ENCODE measurements around the gene EFL1.

EFL1 gene

DNA sequence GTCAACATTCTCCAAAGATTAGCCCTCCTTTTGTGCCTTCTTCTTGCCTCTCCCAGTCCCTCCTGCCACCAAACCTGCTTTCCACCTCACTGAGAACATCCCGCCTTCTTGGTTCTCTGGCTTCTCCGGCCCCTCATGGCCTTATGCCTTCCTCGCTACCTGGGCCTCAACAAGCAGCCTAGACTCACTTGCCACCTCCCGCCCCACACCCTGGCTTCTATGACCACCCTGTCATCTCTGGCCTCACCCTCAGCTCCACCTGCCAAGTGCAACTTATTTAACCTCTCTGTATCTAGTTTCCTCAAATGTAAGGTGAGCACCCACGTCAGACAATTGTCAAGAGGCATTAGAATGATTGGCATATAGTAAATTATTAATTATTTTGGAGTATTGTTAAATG, 147.9 kb downstream of the EFL1 start:
- DNase-seq, result no peak

DNA sequence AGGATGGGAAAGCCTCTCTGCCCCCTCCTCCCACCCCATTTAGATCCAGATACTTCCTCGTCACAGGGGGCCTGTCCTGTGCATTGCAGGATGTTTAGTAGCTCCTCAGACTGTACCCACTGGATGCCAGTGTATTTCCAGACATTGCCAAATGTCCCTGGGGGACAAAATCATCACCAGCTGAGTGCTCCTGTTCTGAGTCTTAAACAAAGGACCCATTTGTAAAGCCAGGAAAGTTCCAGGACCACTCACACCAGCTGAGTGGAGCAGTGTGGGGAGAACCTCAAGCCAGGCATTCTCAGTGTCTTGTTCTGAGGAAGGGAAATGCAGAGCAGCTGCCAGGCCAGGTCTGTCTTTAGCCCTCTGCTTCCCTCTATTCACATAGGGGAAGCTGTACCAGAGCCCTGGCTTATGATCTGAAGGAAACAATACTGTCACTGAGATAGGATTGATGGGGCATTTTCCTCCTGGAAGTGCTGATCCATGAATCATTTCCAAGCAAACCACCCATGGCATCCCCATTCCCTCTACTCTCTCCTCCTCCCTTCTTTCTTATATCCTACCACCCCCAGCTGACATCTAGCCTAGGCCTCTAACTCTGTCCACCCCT, 149.3 kb downstream of the EFL1 start:
- no peak for DNase-seq

DNA sequence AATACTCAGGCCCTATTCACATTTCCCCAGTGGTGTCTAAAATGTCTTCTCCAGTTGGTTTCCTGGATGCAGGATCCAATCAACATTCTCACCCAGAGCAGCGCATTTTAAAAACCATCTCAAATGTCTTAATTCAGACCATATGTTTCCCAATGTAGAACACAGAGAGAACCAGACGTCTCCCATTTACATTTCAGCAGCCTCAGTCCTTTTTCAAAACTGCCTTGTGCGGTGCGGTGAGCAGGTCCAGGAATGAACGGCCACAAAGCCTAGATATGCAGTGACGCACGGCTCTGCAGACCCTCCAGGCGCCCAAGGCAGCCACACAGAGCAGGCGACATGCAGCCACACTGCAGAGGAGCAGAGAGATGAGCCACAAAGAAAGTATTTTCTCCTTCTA, 150.6 kb downstream of the EFL1 start:
- no peak for DNase-seq

DNA sequence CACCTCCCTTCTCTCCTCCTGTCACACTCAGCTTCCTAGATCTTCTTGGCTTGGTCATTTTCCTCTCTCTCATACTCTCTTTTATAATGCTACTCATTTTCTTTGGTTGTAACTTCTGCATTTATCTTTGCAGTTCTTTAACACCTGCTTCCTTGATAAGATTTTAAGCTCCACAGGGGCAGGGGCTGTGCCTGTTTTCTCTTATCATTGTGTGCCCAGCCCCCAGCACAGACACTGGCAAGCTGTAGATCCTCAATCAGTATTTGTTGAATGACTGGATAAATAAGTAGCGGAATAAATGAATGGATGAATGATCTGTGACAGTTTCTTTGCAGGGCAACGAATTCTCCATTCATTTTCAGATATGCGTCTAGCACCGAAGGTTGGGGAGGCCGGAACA, 152.4 kb downstream of the EFL1 start:
- DNase-seq, result no peak

DNA sequence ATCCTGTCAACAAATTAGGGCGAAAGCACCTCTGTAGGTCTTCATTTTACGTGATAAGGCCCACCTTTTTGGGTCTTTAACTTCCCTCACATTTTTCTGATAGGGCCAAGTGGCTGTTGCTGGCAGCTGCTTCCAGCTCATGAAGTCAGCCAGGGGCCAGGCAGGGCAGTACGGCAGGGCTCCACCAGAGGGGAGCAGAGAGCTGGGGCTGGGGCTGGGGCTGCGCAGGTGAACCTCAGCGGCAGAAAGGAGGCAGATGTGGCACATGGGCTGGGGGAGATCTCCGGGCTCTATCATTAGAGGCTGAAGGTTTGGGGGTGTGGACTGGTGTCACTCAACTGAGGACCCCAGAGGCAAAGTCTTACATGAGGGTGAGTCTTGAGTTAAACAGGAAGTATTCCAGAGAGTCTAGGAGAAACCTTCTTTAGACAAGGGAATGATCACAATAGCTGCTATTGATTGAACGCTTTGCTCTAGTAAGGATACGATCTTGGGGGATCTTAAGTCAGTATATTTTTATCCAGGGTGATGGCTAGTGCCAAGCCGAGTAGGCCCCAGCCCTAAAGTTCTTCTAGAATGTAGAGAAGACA, 153.9 kb downstream of the EFL1 start:
- DNase-seq, result peak; percentile 12

DNA sequence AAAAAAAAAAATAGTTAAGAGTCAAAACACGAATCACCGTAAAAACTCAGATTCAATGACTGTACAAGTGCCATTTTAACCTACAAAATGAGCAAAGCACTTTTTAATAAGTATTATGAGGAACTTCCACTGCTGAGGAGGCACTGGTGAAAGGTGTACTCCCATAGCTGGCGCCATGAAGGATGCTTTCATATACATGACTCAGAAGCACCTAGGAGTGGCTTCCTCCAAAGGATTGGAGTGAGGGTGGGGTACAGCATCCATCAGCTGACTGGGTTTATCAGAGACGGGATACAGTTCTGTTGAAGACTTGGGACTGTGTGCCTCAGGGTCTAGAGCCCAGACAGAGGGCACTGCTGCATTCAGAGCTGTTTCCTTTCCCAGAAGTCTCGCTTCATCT, 155.9 kb downstream of the EFL1 start:
- no peak for DNase-seq

DNA sequence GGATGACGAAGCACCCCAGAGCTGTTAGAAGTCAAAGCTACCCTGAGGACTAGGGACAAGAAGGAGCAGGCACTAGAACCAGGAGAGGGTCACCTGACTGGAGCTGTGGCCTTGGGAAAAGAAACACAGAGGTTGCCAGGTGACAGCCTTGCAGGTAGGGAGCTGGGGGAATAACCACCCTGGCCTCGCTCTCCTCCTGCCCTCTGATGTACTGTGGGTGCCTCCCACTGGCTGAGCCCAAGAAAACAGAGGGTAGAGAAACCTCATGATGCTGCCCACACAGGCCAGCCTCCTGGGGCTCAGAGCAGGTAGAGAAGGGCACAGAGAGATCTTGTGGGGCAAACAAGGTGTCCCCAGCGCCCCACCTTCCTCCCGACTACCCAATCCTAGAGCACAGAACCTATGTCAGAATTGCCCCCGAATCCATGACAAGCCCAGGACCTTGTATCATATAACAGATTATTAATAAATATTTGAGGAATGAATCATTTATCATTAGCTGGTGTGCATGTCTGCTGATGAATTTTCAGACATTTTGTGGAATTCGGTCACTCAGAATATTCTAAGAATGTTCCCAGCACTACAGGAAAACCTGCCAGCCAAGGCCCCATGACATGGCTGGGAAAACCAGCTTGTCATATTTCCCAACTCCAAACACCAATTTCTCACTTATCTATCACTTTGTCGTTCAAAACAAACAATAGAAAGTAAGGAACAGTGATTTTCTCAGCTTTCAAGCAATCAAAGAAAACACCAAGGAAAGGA, 156.9 kb downstream of the EFL1 start:
- no peak for DNase-seq

DNA sequence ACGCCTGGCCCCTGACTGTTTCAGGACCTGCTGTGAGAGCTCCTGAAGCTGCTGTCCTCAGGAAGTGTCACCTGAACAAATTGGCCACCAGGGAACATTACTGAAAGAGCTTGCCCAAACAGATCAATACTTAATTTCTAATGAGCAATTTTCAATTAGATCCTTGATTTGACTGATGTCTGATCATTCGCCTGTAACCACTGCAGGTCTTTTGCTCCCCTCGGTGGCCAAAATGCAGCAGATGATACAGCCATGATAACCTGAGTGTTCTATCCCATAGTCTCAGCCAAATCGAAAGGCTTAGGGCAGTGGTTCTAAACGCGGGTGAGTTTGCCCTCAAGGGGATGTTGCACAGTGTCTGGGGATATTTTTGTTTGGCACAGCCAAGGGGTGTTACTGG, 159.1 kb downstream of the EFL1 start:
- no peak for DNase-seq

DNA sequence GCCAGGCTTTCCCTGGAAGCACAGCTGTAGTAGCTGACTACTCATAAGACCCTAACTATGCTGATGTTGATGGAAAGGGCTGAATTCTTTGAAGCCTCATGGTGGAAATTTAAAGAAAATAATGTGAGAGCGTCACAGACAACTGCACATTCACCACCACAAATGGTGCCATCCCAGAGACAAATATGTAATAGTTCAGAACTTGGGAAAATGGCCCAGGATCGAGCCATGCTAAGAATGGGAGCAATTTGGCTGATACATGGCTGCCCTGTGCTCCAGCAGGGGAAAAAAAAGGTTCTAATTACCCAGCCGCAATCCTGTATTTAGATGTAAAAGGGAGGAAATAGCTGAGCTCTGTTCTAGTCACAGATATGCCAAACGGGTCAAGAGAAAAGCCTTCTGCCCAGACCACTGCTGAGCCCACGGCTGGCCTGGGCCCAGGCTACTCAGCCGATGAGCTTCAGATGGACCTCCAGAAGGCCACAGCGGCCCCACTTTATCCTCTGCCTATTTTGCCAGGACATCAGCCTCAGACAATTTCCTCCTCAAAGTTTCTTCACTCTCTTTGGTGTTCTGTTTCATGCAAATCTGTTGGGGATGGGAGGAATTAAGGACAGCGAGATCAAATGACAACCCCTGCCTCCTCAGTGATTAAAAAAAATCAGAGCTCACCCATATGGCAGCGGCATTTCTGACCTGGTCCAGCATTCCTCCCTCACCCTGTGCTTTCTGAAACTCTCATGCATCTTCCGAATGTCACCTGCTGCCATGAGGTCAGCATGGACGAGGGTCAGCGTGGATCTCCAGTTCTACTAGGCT, 162.2 kb downstream of the EFL1 start:
- DNase-seq, result peak; percentile 53

DNA sequence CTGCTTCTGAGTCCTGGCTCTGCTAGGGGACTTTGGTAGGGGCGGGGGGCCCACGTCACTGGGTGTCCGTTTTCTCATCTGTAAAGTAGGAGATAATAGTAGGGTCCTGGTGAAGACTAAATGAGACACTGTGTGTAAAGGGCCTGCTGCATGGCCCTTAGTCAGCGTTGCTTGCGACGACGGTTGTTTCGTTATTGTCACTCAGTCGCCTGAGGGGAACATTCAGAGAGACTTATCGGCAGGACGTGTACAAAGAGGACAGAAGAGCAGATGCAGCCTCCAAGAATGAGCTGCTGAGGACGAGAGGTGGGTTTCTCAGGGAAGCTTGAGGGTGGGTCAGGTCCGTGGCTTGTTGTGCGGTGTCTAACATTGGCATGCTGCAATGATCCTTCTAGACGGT, 163.9 kb downstream of the EFL1 start:
- DNase-seq, result no peak

DNA sequence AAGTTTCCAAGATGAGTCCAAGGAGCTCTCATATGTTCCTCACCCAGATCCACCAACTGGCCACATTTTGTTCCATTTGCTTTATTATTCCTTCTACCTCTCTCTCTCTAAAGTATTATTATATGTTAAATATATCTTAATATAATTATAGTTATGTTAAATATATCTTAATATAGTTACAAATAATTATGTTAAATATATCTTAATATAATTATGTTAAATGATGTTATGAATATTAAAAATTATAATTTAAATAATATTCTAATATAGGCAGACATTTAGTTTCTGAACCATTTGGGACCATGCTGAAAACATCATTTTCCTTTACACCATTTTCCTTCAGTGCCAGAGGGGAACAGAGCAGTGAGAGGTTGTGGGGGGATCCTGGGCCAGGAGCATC, 166.7 kb downstream of the EFL1 start:
- DNase-seq, result no peak

DNA sequence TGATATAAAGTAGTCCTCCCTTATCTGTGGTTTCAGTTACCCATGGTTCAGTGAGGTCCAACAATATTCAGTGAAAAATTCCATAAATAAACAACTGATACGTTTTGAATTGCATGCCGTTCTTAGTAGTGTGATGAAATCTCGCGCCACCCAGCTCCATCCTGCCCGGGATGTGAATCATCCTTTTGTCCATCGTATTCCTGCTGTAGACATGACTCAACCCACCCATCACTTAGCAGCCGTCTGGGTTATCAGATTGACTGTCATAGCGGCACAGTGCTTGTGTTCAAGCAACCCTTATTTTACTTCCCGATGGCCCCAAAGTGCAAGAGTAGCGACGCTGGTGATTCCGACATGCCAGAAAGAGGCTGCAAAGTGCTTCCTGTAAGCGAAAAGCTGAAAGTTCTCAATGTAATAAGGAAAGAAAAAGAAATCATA, 168.7 kb downstream of the EFL1 start:
- DNase-seq, result no peak

DNA sequence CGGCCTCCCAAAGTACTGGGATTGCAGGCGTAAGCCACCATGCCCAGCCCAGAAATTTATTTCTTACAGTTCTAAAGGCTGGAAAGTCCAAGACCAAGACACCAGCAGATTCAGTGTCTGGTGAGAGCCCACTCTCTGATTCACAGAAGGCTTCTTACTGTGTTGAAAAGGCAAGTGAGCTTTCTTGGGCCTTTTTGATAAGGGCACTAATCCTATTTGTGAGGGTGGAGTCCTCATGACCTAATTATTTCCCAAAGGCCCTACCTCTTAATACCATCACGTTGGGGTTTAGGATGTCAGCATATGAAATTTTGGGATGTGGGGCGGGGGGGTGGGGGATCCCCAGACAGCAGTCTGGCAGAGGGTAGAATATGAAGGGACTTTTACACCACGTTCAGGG, 169.2 kb downstream of the EFL1 start:
- DNase-seq, result no peak

DNA sequence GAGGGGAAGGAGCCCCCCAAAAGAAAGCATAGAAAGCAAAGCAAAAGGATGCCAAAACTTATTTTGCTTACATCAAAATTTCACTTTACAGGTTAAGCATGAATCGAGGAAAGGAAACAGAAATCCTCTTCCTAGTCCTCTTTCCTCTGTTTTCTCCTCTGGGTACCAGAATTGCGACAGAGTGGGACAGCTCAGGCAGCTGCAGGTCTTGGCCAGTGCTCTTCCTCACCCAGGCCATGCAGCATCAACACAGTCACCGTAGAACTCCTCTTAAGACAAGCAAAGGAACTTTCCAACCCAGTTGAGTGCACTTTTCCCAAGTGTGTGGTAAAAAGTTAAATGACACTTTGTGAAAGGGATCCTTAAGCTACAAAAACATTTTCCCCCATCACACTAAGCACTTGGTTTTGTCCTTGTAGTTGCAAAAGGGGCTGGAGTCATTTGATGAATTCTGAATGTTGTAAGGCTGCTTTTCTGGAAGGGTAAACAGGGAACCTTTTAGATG, 170.8 kb downstream of the EFL1 start:
- no peak for DNase-seq

DNA sequence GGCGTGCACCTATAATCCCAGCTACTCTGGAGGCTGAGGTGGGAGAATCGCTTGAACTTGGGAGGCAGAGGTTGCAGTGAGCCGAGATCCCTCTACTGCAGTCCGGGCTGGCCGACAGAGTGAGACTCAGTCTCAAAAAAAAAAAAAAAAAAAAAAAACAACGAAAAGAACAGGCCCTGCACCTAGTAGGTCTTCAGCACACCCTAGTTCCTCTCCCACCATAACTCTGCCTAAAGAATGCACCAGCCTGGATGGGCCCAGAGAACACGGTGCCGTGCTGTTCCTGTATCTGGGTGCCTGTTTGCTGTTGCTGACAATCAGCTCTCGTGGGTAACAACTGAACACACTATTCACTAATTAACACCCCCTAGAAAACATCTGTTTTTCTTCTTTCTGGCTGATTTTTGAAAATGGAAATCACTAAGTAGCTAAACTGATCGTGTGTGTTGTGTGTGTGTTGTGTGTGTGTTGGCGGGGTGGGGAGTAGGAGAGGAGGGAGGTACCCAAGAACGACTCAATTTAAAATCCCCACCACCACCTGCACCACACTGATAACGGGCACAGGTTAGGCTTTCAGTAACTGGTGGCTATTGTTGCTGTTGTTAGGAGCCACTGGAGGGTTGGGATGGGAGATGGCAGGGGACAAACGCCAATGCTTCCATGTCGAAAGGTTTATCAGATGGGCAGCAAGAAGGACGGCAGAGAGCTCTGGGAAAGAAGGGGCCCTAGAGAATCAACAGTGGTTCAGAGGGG, 176.1 kb downstream of the EFL1 start:
- no peak for DNase-seq

DNA sequence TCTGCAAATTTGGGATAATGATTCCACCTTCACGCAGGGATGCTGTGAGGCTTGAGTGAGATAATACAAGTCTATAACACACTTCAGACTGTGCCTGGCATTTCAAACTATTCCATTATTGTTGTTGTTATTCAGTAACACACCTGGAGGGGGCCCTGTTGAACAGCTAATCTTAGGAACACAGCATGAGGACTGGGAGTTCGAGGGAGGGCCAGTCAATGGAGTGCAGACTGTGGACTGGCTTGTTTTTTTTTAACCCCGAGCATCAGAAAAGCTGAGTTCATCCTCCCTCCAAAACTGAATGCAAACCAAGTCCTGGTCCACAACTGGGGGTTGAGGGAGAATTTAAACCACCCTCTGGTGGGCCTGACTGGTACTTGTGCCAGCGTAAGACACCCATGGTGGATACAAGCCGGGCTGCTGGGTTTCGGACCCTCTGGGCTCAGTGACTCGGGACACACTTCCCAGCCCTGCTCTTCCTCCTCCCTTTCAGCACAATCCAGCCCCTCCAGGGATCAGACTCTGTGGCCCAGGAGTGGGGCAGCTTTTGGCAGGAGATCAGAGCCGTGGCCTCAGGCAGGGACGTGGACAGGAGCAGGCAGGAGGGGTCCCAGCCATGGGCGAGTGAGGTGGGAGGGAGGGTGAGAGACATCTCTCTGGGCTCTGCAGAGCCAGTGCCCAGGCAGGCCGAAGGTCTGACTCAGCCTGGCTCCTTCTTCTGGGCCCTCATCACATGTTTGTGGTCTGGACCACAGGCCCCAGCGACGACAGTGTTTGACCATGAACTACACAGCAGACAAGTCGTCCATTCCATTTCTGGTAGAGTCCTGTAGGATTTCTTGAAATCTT, 180.4 kb downstream of the EFL1 start:
- DNase-seq, result no peak

DNA sequence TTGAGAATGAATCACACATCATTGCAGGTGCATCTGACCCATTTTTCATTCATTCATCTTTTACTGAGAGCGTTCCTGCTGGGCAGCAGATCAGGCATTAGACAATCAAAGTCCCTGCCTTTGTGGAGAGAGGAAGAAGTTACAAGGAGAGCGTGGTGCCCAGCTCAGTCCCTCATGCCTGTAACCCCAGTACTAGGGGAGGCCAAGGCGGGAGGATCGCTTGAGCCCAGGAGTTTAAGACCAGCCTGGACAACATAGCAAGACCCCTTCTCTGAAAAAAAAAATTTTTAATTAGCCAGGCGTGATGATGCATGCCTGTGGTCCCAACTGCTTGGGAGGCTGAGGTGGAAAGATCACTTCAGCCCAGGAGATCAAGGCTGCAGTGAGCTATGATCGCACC, 181.8 kb downstream of the EFL1 start:
- DNase-seq, result no peak
